Natural killer cell (primary cell): ENCODE measurements around the gene FNBP1. TPM values are rescaled to one million over a fixed set of nuclear protein-coding genes. Genes with fewer than 3 reads are reported as not detected.
"Not testable (repeated sequence)": the region's sequence is repeated elsewhere in the genome, so short reads cannot be mapped to it uniquely, and the experiment has no call there.

Experiments
- ATAC-seq, 3 donors: fragments of 150-1000 bp in 2 of 3; fragments of 200-7000 bp in 1 of 3; cut with Tn5 transposase; 1 replicate in 1 of 3; 2 replicates in 2 of 3; pipeline ENCODE4 v1.10.0; 2021; ENCODE audit warnings: mild to moderate bottlenecking in 2 of 3, moderate library complexity in 2 of 3
- DNase-seq, 2 donors: peaks; one replicate each; pipeline versions ENCODE4 v3.0.0 to v3.0.0-alpha.2; 2013 to 2021; ENCODE audit warnings: mixed read lengths in 1 of 2
- H3K27ac ChIP-seq: one replicate; pipeline ENCODE4 v1.5.1; 2013; ENCODE audit warnings: mild to moderate bottlenecking, low read length
- H3K27me3 ChIP-seq: one replicate; pipeline ENCODE4 v1.6.1; 2013; ENCODE audit warnings: low read length; ENCODE audit not compliant: control insufficient read depth, insufficient read depth
- H3K36me3 ChIP-seq: one replicate; pipeline ENCODE4 v1.6.1; 2013; ENCODE audit warnings: low read length; ENCODE audit not compliant: control insufficient read depth, insufficient read depth
- H3K4me1 ChIP-seq: one replicate; pipeline ENCODE4 v1.6.1; 2013; ENCODE audit warnings: low read length; ENCODE audit not compliant: control insufficient read depth, insufficient read depth
- H3K4me3 ChIP-seq: one replicate; pipeline ENCODE4 v1.5.1; 2013; ENCODE audit warnings: low read length
- H3K9me3 ChIP-seq: one replicate; pipeline ENCODE4 v1.6.1; 2013; ENCODE audit warnings: low read length; ENCODE audit not compliant: control insufficient read depth, insufficient read depth
- H3K27ac Mint-ChIP-seq, 2 donors: one replicate each; pipeline ENCODE4 v1.8.0; 2022; ENCODE audit warnings: mild to moderate bottlenecking in 2 of 2, mixed read lengths in 2 of 2, moderate library complexity in 1 of 2
- H3K27me3 Mint-ChIP-seq, 2 donors: one replicate each; pipeline ENCODE4 v1.8.0; 2022; ENCODE audit warnings: low read depth in 2 of 2, mixed read lengths in 2 of 2
- H3K36me3 Mint-ChIP-seq: one replicate; pipeline ENCODE4 v1.8.0; 2022; ENCODE audit warnings: mixed read lengths
- H3K4me1 Mint-ChIP-seq, 2 donors: one replicate each; pipeline ENCODE4 v1.8.0; 2022; ENCODE audit warnings: mixed read lengths in 2 of 2
- H3K4me3 Mint-ChIP-seq: one replicate; pipeline ENCODE4 v1.8.0; 2022; ENCODE audit warnings: mild to moderate bottlenecking, moderate library complexity, mixed read lengths
- H3K9me3 Mint-ChIP-seq, 2 donors: one replicate each; pipeline ENCODE4 v1.8.0; 2022; ENCODE audit warnings: mixed read lengths in 2 of 2
- WGBS: methylation state at CpG from one replicate; pipeline ENCODE4 v1.1.7; 2013; ENCODE audit warnings: missing lambda C conversion rate; ENCODE audit not compliant: insufficient coverage; 5-methylcytosine and 5-hydroxymethylcytosine counted together
- intact Hi-C: fragments of 100-400 bp; cut with micrococcal nuclease; formaldehyde crosslinking; loops from one replicate; pipeline ENCODE4 v1.14.2; 2022
- total RNA-seq, 4 donors: library from RNA; stranded (reverse); fragments of 120-200 nt in 1 of 4; gene quantifications; one replicate each; pipeline versions ENCODE4 v1.2.3 to v1.2.4, GENCODE V29; 2013 to 2022
- TF ChIP-seq, protein P1 (sequence below): fragments of 200-600 bp; IDR thresholded peaks from one replicate; pipeline ENCODE4 v1.8.0; 2022; ENCODE audit warnings: antibody characterized with exemption

Gene FNBP1
- total RNA-seq, 3 donors from 2014 or later (not counting 1 experiment from before 2014, with no cell fraction given): 177 to 209 (median 203) TPM

DNA sequence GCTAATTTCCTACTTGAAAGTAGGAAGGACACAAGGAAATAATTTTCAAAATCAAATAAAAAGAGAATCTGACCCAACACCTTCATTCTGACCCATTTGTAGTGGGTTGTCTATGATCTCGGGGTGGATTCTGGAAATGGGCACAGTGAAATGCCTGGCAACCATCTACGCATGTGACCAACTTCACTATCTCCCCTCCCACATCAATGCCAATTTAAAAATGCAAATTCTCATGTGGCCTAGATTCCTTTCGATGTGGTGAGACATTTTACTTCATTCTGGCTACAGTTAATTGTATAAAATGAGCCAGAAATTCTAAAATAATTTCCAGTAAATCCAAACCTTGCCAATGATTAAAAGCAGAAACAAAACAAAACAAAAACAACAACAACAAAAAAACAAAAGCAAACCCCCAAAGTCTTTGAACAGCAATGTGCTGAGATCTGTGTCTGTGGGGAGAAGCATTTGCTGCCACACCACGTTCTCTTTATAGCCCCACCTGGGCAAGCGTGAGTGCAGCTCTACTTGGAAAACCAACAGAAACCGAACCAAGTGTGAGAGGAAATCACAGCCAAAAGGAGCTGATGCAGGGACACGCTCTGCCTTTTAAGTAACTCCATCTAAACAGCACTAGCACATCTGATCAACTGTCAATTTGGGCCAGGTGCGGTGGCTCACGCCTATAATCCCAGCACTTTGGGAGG lies 148.7 kb downstream of the FNBP1 start:
- Histone ChIP-seq H3K4me1 (peaks cover 52% of the 10 kb centered on the region), H3K4me3 (no peak overlapping the region), H3K36me3 (peaks cover 31% of the 10 kb centered on the region), H3K9me3 (no peaks in the 10 kb centered on the region), H3K27me3 (no peaks in the 10 kb centered on the region), H3K27ac (peak overlapping the region; percentile 44)
- peak overlapping the region; percentile 22 for H3K4me3 Mint-ChIP-seq
- TF ChIP-seq, protein P1, sequence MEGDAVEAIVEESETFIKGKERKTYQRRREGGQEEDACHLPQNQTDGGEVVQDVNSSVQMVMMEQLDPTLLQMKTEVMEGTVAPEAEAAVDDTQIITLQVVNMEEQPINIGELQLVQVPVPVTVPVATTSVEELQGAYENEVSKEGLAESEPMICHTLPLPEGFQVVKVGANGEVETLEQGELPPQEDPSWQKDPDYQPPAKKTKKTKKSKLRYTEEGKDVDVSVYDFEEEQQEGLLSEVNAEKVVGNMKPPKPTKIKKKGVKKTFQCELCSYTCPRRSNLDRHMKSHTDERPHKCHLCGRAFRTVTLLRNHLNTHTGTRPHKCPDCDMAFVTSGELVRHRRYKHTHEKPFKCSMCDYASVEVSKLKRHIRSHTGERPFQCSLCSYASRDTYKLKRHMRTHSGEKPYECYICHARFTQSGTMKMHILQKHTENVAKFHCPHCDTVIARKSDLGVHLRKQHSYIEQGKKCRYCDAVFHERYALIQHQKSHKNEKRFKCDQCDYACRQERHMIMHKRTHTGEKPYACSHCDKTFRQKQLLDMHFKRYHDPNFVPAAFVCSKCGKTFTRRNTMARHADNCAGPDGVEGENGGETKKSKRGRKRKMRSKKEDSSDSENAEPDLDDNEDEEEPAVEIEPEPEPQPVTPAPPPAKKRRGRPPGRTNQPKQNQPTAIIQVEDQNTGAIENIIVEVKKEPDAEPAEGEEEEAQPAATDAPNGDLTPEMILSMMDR: no peak
- no peaks in the 10 kb centered on the region for H3K27me3 Mint-ChIP-seq
- ATAC-seq (no peak), DNase-seq (peak in 1 of 2 donors; percentile 82)
- intact Hi-C loops: no loop called here
- H3K27ac Mint-ChIP-seq: peak overlapping the region; percentile 69 to 99
- peaks cover 14% of the 10 kb centered on the region for H3K36me3 Mint-ChIP-seq
- peaks cover 52 to 81% of the 10 kb centered on the region in 2 donors for H3K4me1 Mint-ChIP-seq
- no peaks in the 10 kb centered on the region for H3K9me3 Mint-ChIP-seq
- 31% methylated on average over 7 of the region's 9 CpGs for WGBS

DNA sequence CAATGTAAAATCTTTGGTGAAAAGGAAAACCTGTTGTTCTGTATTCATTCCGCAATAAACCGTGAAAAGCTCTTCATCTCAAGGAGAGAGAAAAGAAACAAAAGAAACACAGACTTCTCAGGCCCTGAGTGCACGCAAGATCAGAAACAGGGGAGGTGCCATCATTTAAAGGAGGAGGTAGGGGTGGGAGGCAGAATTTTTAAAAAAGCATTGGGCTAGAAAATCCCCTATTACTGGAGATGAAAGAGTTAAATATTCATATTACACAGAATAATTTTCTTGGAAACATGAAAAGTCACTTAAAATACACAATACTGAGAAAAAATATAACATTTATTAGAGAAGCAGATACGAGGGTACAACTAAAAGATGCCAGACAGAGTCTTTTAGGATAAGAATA lies 151.4 kb downstream of the FNBP1 start:
- peaks cover 72 to 87% of the 10 kb centered on the region in 2 donors for H3K4me1 Mint-ChIP-seq
- intact Hi-C loops: no loop called here

DNA sequence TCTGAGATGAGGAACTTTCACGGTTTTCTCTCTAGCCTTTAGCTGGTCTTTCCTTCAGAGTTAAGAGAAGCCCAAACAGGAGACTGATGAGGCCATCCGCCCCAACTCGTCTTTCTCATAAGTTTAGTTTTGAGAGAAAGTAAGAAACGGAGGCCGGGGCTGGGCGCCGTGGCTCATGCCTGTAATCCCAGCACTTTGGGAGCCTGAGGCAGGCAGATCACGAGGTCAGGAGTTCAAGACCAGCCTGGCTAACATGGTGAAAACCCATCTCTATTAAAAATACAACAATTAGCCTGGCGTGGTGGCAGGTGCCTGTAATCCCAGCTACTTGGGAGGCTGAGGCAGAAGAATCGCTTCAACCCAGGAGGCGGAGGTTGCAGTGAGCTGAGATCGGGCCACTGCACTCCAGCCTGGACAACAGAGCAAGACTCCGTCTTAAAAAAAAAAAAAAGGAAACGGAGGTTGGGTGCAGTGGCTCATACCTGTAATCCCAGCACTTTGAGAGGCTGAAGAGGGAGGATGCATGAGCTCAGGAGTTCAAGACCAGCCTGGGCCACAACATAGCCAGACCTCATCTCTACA lies 152.2 kb downstream of the FNBP1 start:
- H3K9me3 Mint-ChIP-seq, H3K36me3 Mint-ChIP-seq, H3K27me3 Mint-ChIP-seq, H3K27me3 ChIP-seq, DNase-seq, intact Hi-C loops, H3K9me3 ChIP-seq, H3K36me3 ChIP-seq, ATAC-seq: not testable (repeated sequence)
- Histone ChIP-seq H3K4me1 (peaks cover 87% of the 10 kb centered on the region), H3K4me3 (peak overlapping the region; percentile 27), H3K27ac (peak overlapping the region; percentile 98)
- Mint-ChIP-seq H3K4me3 (peak overlapping the region; percentile 86), H3K4me1 (peaks cover 68 to 85% of the 10 kb centered on the region in 2 donors), H3K27ac (peak overlapping the region; percentile 98 to 99)
- WGBS: 38% methylated on average over 14 of the region's 14 CpGs

More for the DNA sequence above, 151.4 kb downstream of the FNBP1 start:
- TF ChIP-seq, protein P1: no peak
- Mint-ChIP-seq H3K36me3 (peaks cover 7% of the 10 kb centered on the region), H3K27me3 (no peaks in the 10 kb centered on the region), H3K9me3 (no peaks in the 10 kb centered on the region), H3K4me3 (peak overlapping the region; percentile 86), H3K27ac (peak overlapping the region; percentile 98 to 99)
- DNase-seq (peak in 1 of 2 donors; percentile 68), ATAC-seq (no peak)
- Histone ChIP-seq H3K27me3 (no peaks in the 10 kb centered on the region), H3K4me3 (no peak overlapping the region), H3K4me1 (peaks cover 79% of the 10 kb centered on the region), H3K27ac (peak overlapping the region; percentile 98), H3K9me3 (no peaks in the 10 kb centered on the region), H3K36me3 (peaks cover 15% of the 10 kb centered on the region)
- WGBS: 67% methylated on average over 3 of the region's 4 CpGs

DNA sequence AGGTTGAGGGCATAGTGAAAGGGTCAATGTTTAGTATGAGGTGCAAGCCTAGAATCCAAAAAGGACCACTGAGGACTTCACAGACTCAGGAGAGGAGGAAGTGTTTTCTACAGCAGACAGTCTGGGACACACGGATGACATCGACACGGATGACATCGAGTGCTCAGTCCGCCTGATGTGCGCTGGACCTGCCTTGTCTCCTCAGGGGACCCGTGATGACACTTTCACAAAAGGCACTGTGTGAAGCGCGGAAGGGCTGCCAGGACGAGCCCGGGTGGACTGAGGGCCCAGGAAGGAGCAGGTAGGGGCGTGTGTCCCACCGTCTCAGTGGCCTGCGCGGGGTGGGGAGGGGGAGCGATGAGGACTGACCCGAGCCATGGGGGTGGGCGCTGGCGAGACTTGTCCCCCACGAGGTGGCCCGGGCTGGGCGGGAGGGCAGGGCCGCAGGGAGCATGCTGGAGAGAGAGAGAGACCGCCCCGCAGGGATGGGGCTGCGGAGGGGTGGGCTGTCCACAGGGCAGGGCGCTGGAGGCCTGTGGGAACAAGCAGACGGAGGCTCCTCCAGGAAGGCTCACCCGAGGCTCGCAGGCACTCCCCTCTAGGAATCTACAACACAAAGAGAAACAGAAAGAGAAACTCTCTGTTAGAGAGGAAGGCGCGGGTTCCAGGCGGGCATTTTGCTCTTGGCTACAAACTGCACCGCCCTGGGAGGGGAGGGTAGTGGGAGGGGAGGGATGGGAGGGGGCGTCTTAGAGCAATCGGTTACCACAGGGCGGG lies 152.9 kb downstream of the FNBP1 start:
- 21% methylated on average over 35 of the region's 37 CpGs for WGBS
- intact Hi-C loops: loop anchor here (5.0 kb wide), 1 partner anchor 68 kb away; the partner anchor contains the start of gene TOR1A
- ATAC-seq: peak in 2 of 3 donors; percentile 11 to 16
- peak overlapping the region; percentile 27 for H3K4me3 ChIP-seq
- H3K27ac ChIP-seq: peak overlapping the region; percentile 98
- peaks cover 2% of the 10 kb centered on the region for H3K36me3 ChIP-seq
- H3K4me3 Mint-ChIP-seq: peak overlapping the region; percentile 86
- peak; percentile 49 to 83 for DNase-seq
- peaks cover 93% of the 10 kb centered on the region for H3K4me1 ChIP-seq
- peaks cover 67 to 88% of the 10 kb centered on the region in 2 donors for H3K4me1 Mint-ChIP-seq
- peaks cover 7% of the 10 kb centered on the region for H3K36me3 Mint-ChIP-seq
- no peaks in the 10 kb centered on the region for H3K27me3 ChIP-seq
- no peaks in the 10 kb centered on the region for H3K27me3 Mint-ChIP-seq
- peak overlapping the region; percentile 98 to 99 for H3K27ac Mint-ChIP-seq
- H3K9me3 Mint-ChIP-seq: no peaks in the 10 kb centered on the region
- TF ChIP-seq, protein P1: no peak
- H3K9me3 ChIP-seq: no peaks in the 10 kb centered on the region
